ENCODE measurements around the gene MED1. TPM values are rescaled to one million over a fixed set of nuclear protein-coding genes. Genes with fewer than 3 reads are reported as not detected.

MED1 gene, protein sequence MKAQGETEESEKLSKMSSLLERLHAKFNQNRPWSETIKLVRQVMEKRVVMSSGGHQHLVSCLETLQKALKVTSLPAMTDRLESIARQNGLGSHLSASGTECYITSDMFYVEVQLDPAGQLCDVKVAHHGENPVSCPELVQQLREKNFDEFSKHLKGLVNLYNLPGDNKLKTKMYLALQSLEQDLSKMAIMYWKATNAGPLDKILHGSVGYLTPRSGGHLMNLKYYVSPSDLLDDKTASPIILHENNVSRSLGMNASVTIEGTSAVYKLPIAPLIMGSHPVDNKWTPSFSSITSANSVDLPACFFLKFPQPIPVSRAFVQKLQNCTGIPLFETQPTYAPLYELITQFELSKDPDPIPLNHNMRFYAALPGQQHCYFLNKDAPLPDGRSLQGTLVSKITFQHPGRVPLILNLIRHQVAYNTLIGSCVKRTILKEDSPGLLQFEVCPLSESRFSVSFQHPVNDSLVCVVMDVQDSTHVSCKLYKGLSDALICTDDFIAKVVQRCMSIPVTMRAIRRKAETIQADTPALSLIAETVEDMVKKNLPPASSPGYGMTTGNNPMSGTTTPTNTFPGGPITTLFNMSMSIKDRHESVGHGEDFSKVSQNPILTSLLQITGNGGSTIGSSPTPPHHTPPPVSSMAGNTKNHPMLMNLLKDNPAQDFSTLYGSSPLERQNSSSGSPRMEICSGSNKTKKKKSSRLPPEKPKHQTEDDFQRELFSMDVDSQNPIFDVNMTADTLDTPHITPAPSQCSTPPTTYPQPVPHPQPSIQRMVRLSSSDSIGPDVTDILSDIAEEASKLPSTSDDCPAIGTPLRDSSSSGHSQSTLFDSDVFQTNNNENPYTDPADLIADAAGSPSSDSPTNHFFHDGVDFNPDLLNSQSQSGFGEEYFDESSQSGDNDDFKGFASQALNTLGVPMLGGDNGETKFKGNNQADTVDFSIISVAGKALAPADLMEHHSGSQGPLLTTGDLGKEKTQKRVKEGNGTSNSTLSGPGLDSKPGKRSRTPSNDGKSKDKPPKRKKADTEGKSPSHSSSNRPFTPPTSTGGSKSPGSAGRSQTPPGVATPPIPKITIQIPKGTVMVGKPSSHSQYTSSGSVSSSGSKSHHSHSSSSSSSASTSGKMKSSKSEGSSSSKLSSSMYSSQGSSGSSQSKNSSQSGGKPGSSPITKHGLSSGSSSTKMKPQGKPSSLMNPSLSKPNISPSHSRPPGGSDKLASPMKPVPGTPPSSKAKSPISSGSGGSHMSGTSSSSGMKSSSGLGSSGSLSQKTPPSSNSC (N-terminal part only)
- 38.2 and 45.9 TPM in 2 replicates for total RNA-seq

DNA sequence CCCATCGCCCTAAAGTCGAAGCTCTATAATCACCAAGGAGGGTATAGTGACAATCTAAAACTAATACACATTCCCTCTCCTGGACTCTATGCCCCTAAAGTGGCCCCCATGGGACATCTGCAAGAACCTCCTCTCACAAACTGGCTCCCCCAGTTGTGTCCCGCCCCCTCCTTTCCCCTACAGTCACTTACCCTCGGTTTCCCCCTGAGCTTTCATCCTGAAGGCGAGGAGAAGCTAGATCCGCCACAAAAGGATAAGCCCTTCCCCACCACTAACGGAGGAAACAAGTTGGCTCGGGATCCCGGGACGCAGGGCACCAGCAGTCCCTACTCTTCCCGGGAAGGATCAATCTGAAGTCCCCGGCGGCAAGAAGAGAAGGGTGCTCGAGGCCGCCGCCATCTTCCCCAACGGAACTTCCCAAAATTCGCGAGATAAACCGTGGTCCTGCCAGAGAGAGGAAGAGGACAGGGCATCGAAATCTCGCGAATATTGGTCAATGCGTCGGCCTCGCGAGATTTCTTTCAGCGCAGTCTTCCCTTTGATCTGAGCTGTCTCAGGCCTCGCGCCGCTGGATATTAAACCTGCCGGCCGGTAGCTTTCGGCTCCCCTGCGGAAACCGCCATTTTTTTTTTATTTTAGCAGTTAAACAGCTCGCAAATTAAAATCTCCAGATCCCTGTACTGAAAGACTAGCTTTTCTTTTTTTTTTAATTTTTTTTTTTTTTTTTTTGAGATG, at the start of gene MED1:
Gene MED1, minus strand, starts transcription at position 417 of the 735 bp plus-strand sequence. Its CDS starts 201 bp downstream, at position 216.

DNA sequence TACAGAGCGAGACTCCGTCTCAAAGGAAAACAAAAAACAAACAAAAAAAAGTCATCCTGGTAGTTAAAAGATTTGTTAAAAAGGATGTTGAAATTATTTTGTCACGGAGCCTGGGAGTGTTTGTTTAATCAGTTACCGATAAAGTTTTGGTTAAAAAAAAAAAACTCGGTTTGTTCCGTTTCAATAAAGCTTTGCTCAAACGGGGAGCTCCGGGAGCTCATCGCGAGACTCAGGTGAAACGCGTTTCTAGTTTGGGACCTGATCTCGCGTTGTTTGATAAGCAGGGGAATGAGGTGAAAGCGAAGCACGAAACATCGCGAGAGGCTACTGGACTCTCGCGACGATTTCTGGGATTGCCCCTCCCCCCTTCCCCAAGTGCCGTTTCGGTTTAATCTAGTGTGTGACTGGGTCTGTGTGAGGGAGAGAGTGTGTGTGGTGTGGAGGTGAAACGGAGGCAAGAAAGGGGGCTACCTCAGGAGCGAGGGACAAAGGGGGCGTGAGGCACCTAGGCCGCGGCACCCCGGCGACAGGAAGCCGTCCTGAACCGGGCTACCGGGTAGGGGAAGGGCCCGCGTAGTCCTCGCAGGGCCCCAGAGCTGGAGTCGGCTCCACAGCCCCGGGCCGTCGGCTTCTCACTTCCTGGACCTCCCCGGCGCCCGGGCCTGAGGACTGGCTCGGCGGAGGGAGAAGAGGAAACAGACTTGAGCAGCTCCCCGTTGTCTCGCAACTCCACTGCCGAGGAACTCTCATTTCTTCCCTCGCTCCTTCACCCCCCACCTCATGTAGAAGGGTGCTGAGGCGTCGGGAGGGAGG, 10.3 kb upstream of the MED1 start, which contains the start of gene CDK12:
Gene CDK12, plus strand, starts transcription at position 374 of the 813 bp plus-strand sequence. CDS start 586 bp downstream, outside the sequence.

DNA sequence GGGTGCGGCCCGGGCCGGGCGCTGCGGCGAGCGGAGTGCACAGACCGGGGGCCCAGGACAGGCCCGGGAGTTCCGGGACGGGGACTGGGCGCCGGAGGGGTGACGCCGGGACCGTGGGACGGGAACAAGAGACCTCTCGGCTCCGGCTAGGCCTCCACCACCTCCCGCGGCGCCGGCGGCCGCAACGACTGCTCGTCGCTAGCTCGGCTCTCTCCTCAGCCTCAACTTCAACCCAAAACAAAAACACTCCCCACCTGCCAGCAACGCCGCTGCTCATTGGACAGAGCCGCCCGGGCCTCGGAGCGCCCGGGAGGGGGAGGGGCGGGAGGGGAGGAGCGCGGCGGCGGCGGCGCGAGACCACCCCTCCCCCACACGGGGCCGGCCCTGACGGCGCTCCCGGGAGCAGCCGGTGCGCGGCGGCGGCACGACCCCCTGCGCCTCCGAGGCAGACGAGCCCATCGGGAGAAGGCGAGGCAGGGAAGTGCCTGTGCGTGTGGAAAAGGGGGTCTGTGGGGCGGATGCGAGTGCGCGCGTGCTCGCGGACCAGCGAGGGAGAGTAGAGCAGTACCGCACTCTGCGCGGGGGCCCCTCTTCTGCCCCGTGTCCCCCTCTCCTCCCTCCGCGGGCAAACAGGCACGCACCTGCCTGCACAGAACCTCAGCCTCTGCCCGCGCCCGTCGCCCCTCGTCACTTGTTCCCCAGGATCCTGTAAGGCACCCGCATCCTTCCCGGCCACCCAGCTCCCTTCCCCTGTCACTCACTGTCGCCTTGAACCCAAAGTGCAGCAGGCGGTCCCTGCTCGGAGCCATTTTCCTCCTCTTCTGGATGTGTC, 49.4 kb downstream of the MED1 start, which contains the start of gene FBXL20:
Gene FBXL20, minus strand, starts transcription at position 215 of the 832 bp plus-strand sequence. CDS start 224 bp downstream, outside the sequence.

Other genes with a start within 250 kb of the MED1 start
- gene STAC2, start 225.3 kb downstream of the MED1 start, total RNA-seq = not detected in 2 replicates
- 12.2 and 13.5 TPM in 2 replicates for gene FBXL20, start 49.6 kb downstream of the MED1 start, total RNA-seq
- 49.2 and 53.6 TPM in 2 replicates for gene CDK12, start 10.2 kb upstream of the MED1 start, total RNA-seq
- not detected in 2 replicates for gene NEUROD2, start 156.7 kb upstream of the MED1 start, total RNA-seq
- gene PPP1R1B, start 175.7 kb upstream of the MED1 start, total RNA-seq = not detected in 2 replicates
- gene STARD3, start 185.9 kb upstream of the MED1 start, total RNA-seq = 21.8 and 22.6 TPM in 2 replicates
- 0.13 and 0.36 TPM in 2 replicates for gene TCAP, start 214.1 kb upstream of the MED1 start, total RNA-seq
- not detected in 2 replicates for gene PNMT, start 217.2 kb upstream of the MED1 start, total RNA-seq
- 1.4 and 2.7 TPM in 2 replicates for gene PGAP3, start 236.8 kb upstream of the MED1 start, total RNA-seq
- 17.3 and 28.9 TPM in 2 replicates for gene ERBB2, start 248.8 kb upstream of the MED1 start, total RNA-seq

Data from thoracic aorta endothelial cell (primary cell).